Stimulated activated CD8-positive, alpha-beta memory T cell treated with anti-CD3 and anti-CD28 coated beads, Interleukin-7, amount 100 ng/mL, for 1 hour (primary cell): ENCODE data around the gene ISOC2.
"Not testable (repeated sequence)": the region's sequence is repeated elsewhere in the genome, so short reads cannot be mapped to it uniquely, and the experiment has no call there.

Experiments used
- DNase-seq, 2 donors: peaks; one replicate each; pipeline ENCODE4 v3.0.0-alpha.2; 2020; ENCODE audit warnings: low read depth in 2 of 2

Gene ISOC2

DNA sequence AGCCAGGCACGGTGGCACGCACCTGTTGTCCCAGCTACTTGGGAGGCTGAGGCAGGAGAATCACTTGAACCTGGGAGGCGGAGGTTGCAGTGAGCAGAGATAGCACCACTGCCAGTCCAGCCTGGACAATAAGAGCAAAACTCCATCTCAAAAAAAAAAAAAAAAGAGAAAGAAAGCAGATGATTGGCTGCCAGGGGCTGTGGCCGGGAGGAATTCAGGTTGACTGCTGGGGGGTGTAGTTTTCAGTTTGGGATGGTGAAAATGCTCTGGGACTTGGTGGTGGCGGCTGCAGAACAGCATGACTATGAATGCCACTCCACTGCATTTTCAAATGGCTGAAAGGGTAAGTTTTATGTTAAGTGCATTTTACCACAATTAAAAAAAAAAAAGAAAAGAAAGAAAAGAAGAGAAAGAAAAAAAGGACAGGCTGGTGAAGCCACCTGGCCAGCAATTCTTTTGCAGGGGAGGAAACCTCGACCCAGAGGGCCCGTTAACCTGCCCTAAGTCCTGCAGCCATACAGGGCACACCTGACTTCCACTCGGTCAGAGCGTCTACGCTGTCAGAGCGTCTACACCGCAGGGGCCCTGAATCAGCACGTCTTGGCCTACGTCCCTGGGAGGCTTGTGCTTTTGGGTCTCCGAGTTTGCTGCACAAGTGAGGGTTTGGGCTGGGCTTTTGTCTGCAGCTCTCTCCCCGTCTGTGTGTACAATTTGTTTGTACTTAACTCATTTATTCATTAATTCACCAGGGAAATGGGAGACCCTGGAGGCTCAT, 3.6 kb downstream of the ISOC2 start:
- DNase-seq: no peak

DNA sequence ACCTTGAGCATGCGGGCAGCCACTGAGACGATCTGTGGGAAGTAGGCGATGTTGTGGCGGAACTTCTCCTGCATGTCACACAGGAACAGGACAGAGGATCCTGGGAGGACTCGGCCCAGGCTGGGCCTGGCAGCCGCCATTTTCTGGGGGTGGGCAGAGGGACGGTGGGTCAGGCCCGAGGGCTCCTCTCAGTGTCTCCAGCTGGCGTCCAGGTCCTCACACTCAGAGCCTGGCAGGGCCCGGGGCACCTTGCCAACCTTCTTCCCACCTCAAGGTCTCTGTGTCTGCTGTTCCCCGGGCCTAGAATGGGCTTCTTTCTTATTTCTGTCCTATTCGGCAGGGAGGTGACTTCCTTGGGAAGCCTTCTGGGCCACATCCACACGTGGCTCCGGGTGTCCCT, 5.1 kb downstream of the ISOC2 start:
- no peak for DNase-seq

- no peak for DNase-seq
Measured at GRCh38 chr19:55455576-55456235, 5.7 kb downstream of the ISOC2 start.

- no peak for DNase-seq
Measured at GRCh38 chr19:55454787-55455243, 6.6 kb downstream of the ISOC2 start.

- DNase-seq: no peak
Measured at GRCh38 chr19:55453511-55454260, 7.8 kb downstream of the ISOC2 start.

DNA sequence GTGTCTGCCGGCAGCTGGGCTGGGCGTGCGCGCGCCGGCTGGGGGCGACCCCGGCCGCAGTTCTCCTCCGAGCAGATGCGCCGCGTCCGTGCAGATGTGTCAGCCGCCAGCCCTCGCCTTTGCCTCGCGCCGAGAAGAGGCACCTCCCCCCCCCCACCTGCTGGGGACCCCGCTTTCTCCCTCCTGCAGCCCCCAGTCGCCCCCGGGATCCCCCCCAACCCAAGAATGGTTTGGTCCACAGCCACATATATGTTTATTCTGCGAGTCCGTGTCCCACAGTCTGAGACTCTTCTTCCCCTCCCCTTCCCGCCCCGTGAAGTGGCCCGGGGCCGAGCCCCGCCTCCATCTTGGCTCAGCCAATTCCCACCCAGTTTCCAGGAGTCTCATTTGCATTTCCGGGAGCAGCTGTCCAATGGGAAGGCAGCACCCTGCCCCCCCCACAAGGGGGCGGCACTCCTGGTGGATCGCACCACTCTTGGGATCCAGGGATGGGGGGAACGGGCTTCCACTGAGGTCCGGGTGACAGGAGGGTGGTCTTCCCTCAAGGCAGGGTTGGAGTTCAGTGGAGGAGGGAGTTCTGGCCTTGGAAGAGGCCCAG, 8.6 kb downstream of the ISOC2 start:
- no peak for DNase-seq

- no peak for DNase-seq
Measured at GRCh38 chr19:55451965-55452748, 9.3 kb downstream of the ISOC2 start.

GRCh38 chr19:55451163-55451964, 10.1 kb downstream of the ISOC2 start:
- no peak for DNase-seq

DNA sequence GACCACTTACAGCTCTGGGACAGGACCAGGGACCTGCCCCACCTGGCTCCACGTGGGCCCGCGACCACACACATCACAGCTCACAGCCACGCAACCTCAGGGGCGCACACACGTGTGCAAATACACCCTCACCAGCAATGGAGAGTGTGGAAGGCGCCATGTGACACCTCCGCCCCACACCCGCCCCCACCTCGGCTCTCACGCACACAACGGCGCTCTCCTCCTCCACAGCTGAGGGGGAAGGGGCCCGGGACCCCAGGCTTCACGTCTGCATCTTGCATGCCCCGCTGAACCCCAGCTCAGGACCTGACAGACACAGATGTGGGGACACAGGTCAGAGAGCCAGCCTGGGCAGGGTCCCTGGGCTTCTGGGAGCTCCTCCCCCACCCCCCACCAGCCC, 12.0 kb downstream of the ISOC2 start:
- DNase-seq: no peak

- not testable (repeated sequence) for DNase-seq
Measured at GRCh38 chr19:55448175-55448490, 13.3 kb downstream of the ISOC2 start.

- DNase-seq: no peak
Measured at GRCh38 chr19:55447421-55448174, 13.8 kb downstream of the ISOC2 start.

GRCh38 chr19:55446060-55446459, 15.4 kb downstream of the ISOC2 start:
- no peak for DNase-seq

GRCh38 chr19:55444646-55445045, 16.8 kb downstream of the ISOC2 start:
- no peak for DNase-seq

DNA sequence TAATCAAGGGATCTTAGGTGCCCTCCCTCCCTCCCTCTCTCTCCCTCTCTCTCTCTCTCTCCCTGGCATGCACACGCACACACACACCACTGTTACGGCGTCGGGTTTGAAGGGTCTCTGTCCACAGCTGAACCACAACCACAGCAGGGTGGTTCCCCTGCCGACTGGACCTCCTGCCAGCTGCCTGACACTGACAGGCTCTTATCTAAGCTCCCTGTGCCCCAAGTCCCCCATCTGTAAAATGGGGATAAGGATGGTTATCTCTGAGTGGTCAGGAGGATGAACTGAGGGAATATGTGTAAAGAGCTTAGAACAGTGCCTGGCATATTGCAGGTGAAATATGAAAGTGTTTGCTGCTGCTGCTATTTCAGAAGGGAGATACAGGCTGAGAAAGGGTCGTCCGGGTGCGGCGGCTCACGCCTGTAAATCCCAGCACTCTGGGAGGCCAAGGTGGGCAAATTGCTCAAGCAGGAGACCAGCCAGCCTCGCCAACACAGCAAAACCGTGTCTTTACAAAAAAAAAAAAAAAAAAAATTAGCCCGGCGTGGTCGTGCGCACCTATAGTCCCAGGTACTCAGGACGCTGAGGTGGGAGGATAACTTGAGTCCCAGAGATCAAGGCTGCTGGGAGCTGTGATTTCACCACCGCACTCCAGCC, 17.5 kb downstream of the ISOC2 start:
- no peak for DNase-seq

DNA sequence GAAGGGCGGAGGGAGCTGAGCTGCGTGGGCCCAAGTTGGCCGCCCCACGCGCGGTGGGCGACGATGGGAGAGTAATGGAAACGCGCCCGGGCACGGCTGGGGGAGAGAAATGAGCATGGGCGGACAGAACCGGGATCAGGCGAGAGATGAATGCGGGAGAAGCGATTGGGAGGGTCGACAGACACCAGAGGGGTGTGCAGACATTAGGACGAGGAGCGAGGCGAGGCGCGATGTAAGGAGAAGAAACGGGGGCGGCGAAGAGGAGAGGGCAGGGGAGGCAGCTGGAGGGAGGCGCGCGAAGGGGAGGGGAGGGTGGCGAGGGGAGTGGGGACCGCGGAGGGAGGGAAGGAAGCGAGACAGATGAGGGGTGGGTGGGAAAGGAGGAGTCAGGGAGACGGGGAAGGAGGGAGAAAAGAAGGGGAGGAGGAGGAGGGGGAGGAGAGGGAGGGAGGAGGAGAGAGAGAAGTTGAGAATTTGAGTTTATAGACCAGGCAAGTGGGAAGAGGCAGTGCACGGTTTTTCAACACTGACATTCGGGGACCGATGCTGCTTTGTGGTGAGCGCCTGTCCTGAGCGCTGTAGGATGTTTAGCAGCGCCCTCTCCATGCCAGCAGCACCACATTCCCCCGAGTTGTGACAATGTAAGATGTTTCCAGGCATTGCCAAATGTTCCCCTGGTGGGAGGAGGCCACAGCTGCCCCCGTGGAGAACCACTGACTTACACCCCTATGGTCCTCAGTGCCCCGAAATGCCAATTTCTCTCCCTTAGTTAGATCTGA, 18.2 kb downstream of the ISOC2 start, which contains the start of gene SHISA7:
SHISA7 (minus strand) TSS at position 256 of the 779 bp plus-strand sequence. CDS start 437 bp downstream, outside the sequence.
- no peak for DNase-seq

- DNase-seq: no peak
Measured at GRCh38 chr19:55442372-55442961, 19.0 kb downstream of the ISOC2 start.

- DNase-seq: no peak
Measured at GRCh38 chr19:55441692-55442321, 19.6 kb downstream of the ISOC2 start.

GRCh38 chr19:55441319-55441691, 20.1 kb downstream of the ISOC2 start:
- DNase-seq: no peak
